H1 (cell line): Measurements from ENCODE around the gene THUMPD3. TPM values are rescaled to one million over a fixed set of nuclear protein-coding genes. Genes with fewer than 3 reads are reported as not detected.

Experiments used
- CTCF ChIP-seq, 3 experiments: IDR thresholded peaks; 1 replicate in 2 of 3; 2 replicates in 1 of 3; pipeline versions ENCODE4 v1.5.1 to v1.6.1; 2011; ENCODE audit warnings: low read length in 3 of 3, mild to moderate bottlenecking in 3 of 3, inconsistent platforms in 2 of 3, low read depth in 1 of 3, moderate library complexity in 1 of 3; ENCODE audit not compliant: insufficient read depth in 1 of 3; ENCODE audit errors: control extremely low read depth in 1 of 3
- POU5F1 ChIP-seq: IDR thresholded peaks from 2 replicates; pipeline ENCODE4 v1.6.1; 2011; ENCODE audit warnings: low read depth, mild to moderate bottlenecking, low read length, moderate library complexity
- TCF12 ChIP-seq: IDR thresholded peaks from 2 replicates; pipeline ENCODE4 v1.6.1; 2011; ENCODE audit warnings: low read depth, mild to moderate bottlenecking, low read length
- polyA plus RNA-seq, 7 experiments: library from polyadenylated mRNA; depleted of rRNA in 3 of 7; stranded (reverse) in 5 of 7; unstranded in 2 of 7; fragments of >200 nt in 5 of 7; fragments of 200-250 nt in 2 of 7; gene quantifications; 1 replicate in 5 of 7; 2 replicates in 1 of 7; 4 replicates in 1 of 7; pipeline versions ENCODE4 v1.2.1 to v1.2.3, GENCODE V29; 2011 to 2013; ENCODE audit warnings: missing spikeins in 2 of 7, mixed read lengths in 2 of 7
- total RNA-seq: library from RNA; stranded (reverse); fragmentation: NEBNext Ultra II Directional; extraction: Animal tissue kit (Norgen Biotek cat#: 25700); gene quantifications from 2 replicates; pipeline ENCODE4 v1.2.1, GENCODE V29; 2021

The THUMPD3 gene
- total and polyA plus RNA-seq, 2 of the 8 experiments (the other 6 are each of a cell fraction or from before 2014, with no cell fraction given) = 26.7 to 68.9 TPM

GRCh38 chr3:9361691-9362388 is 1.0 kb upstream of the THUMPD3 start (continued):
- no peak for TF ChIP-seq POU5F1
- no peak for TF ChIP-seq CTCF (IDR thresholded peaks at IDR 0.05; ENCODE audit: control extremely low read depth in 1 of 3, insufficient read depth in 1 of 3, low read depth in 1 of 3, low read length in 3 of 3)
- TF ChIP-seq TCF12 = no peak
- TF ChIP-seq, all 59 proteins: peak for 0
